SK-N-SH (cell line): Measurements from ENCODE around the gene CRISPLD2.

Source experiments
- EP300 ChIP-seq, 2 experiments: IDR thresholded peaks; 2 replicates each; pipeline versions ENCODE4 v1.4.0 to v1.6.1; 2012; ENCODE audit warnings: borderline replicate concordance in 1 of 2, low read depth in 1 of 2, low read length in 1 of 2
- EZH2phosphoT487 ChIP-seq: fragments of 200-600 bp; sonication (generic); IDR thresholded peaks from 2 replicates; pipeline ENCODE4 v1.6.1; 2017; ENCODE audit warnings: low read depth, mixed run types, mild to moderate bottlenecking, antibody characterized with exemption, moderate library complexity, borderline replicate concordance
- GABPA ChIP-seq: IDR thresholded peaks from 2 replicates; pipeline ENCODE4 v1.4.0; 2012; ENCODE audit warnings: low read depth, mild to moderate bottlenecking
- JUND ChIP-seq: IDR thresholded peaks from 2 replicates; pipeline ENCODE4 v1.4.0; 2012
- NFIC ChIP-seq: IDR thresholded peaks from 2 replicates; pipeline ENCODE4 v1.4.0; 2012; ENCODE audit warnings: borderline replicate concordance
- PBX3 ChIP-seq: IDR thresholded peaks from 2 replicates; pipeline ENCODE4; 2012
- POLR2AphosphoS5 ChIP-seq: IDR thresholded peaks from 2 replicates; pipeline ENCODE4 v1.6.1; 2012; ENCODE audit warnings: low read depth, low read length
- SIN3A ChIP-seq: IDR thresholded peaks from 2 replicates; pipeline ENCODE4 v1.6.1; 2012; ENCODE audit warnings: low read depth, mild to moderate bottlenecking, low read length, moderate library complexity, borderline replicate concordance
- TF ChIP-seq, protein P1 (sequence below): fragments of 200-600 bp; sonication (generic); IDR thresholded peaks from 2 replicates; pipeline ENCODE4 v1.6.1; 2017; ENCODE audit warnings: antibody characterized with exemption, mild to moderate bottlenecking, moderate library complexity
- TF ChIP-seq, protein P2 (sequence below): IDR thresholded peaks from 2 replicates; pipeline ENCODE4 v1.4.0; 2012; ENCODE audit warnings: low read depth, borderline replicate concordance

DNA sequence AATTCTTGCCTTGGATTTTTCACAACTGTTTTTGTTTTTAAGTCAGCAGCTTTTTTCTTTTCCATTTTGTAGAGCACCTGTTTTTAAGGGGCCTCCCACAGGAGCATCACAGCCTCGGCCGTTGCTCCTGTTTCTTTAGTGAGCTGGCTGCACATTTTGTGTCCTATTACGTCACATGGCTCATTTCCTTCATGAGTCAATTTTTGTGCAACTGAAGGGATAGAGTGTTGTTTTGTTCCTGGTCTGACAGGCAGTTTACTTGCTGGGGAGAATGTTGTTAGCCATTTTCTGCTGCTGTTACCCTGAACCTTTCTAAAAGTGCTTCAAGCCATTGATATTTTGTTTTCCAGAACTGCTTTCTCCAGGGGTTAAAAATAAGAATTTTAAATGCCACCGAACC lies 45.0 kb upstream of the CRISPLD2 start:
- no peak for TF ChIP-seq POLR2AphosphoS5
- TF ChIP-seq, protein P1, sequence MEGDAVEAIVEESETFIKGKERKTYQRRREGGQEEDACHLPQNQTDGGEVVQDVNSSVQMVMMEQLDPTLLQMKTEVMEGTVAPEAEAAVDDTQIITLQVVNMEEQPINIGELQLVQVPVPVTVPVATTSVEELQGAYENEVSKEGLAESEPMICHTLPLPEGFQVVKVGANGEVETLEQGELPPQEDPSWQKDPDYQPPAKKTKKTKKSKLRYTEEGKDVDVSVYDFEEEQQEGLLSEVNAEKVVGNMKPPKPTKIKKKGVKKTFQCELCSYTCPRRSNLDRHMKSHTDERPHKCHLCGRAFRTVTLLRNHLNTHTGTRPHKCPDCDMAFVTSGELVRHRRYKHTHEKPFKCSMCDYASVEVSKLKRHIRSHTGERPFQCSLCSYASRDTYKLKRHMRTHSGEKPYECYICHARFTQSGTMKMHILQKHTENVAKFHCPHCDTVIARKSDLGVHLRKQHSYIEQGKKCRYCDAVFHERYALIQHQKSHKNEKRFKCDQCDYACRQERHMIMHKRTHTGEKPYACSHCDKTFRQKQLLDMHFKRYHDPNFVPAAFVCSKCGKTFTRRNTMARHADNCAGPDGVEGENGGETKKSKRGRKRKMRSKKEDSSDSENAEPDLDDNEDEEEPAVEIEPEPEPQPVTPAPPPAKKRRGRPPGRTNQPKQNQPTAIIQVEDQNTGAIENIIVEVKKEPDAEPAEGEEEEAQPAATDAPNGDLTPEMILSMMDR: no peak
- no peak for TF ChIP-seq EP300 (IDR thresholded peaks at IDR 0.05; ENCODE audit: borderline replicate concordance in 1 of 2, low read depth in 1 of 2, low read length in 1 of 2)
- TF ChIP-seq NFIC: no peak
- TF ChIP-seq, protein P2, sequence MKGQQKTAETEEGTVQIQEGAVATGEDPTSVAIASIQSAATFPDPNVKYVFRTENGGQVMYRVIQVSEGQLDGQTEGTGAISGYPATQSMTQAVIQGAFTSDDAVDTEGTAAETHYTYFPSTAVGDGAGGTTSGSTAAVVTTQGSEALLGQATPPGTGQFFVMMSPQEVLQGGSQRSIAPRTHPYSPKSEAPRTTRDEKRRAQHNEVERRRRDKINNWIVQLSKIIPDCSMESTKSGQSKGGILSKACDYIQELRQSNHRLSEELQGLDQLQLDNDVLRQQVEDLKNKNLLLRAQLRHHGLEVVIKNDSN: no peak; the same call in 1 of the 2 replicates
- no peak for TF ChIP-seq SIN3A
- TF ChIP-seq PBX3: no peak
- TF ChIP-seq GABPA: no peak
- TF ChIP-seq JUND: no peak
- TF ChIP-seq EZH2phosphoT487: no peak
